Measurements from ENCODE around the gene C1QTNF6.

C1QTNF6 gene

GRCh38 chr22:37193629-37194191, 5.7 kb upstream of the C1QTNF6 start:
- peak in 1 of 51 donors; percentile 36 for DNase-seq

GRCh38 chr22:37192741-37193140, 4.7 kb upstream of the C1QTNF6 start:
- DNase-seq = no peak

- DNase-seq = no peak
These were observed 4.2 kb upstream of the C1QTNF6 start for GRCh38 chr22:37192204-37192603.

GRCh38 chr22:37190262-37190780, 2.3 kb upstream of the C1QTNF6 start:
- DNase-seq = no peak

GRCh38 chr22:37188901-37189466, 937 bp upstream of the C1QTNF6 start:
- no peak for DNase-seq

GRCh38 chr22:37187552-37187890, 526 bp downstream of the C1QTNF6 start:
- no peak for DNase-seq

GRCh38 chr22:37186997-37187522, 987 bp downstream of the C1QTNF6 start:
- DNase-seq = no peak

- peak in 1 of 51 donors; percentile 2 for DNase-seq
These were observed 1.6 kb downstream of the C1QTNF6 start for GRCh38 chr22:37186228-37186996.

- no peak for DNase-seq
These were observed 2.3 kb downstream of the C1QTNF6 start for GRCh38 chr22:37185646-37186227.

GRCh38 chr22:37184816-37185541, 3.1 kb downstream of the C1QTNF6 start:
- DNase-seq = no peak

- DNase-seq = no peak
These were observed 3.7 kb downstream of the C1QTNF6 start for GRCh38 chr22:37184380-37184755.

GRCh38 chr22:37183432-37184379, 4.3 kb downstream of the C1QTNF6 start:
- DNase-seq = no peak

GRCh38 chr22:37182949-37183245, 5.2 kb downstream of the C1QTNF6 start:
- no peak for DNase-seq

- DNase-seq = no peak
These were observed 5.7 kb downstream of the C1QTNF6 start for GRCh38 chr22:37182101-37182948.

- no peak for DNase-seq
These were observed 6.4 kb downstream of the C1QTNF6 start for GRCh38 chr22:37181681-37182080.

- DNase-seq = no peak
These were observed 7.4 kb downstream of the C1QTNF6 start for GRCh38 chr22:37180531-37181231.

- DNase-seq = no peak
These were observed 8.2 kb downstream of the C1QTNF6 start for GRCh38 chr22:37179622-37180420.

GRCh38 chr22:37179126-37179470, 8.9 kb downstream of the C1QTNF6 start:
- no peak for DNase-seq
